Skeletal muscle tissue (tissue), 4 donors: Measurements from ENCODE around the gene CYFIP1. TPM values are rescaled to one million over a fixed set of nuclear protein-coding genes. Genes with fewer than 3 reads are reported as not detected.

Experiments used
- H3K27ac ChIP-seq: one replicate; pipeline ENCODE4 v1.7.0; 2013; ENCODE audit warnings: mild to moderate bottlenecking, low read depth, low read length, inconsistent platforms
- H3K27me3 ChIP-seq, 3 donors: one replicate each; pipeline ENCODE4 v1.7.0; 2013; ENCODE audit warnings: low read length in 3 of 3; ENCODE audit not compliant: control insufficient read depth in 3 of 3, insufficient read depth in 3 of 3
- H3K36me3 ChIP-seq, 3 donors: one replicate each; pipeline ENCODE4 v1.7.0; 2013; ENCODE audit warnings: low read length in 3 of 3; ENCODE audit not compliant: control insufficient read depth in 3 of 3, insufficient read depth in 3 of 3
- H3K4me1 ChIP-seq, 3 donors: one replicate each; pipeline ENCODE4 v1.7.0; 2013; ENCODE audit warnings: low read length in 3 of 3, mild to moderate bottlenecking in 3 of 3; ENCODE audit not compliant: control insufficient read depth in 3 of 3, insufficient read depth in 3 of 3
- H3K4me3 ChIP-seq, 3 donors: one replicate each; pipeline ENCODE4 v1.7.0; 2013; ENCODE audit warnings: low read length in 3 of 3
- H3K9ac ChIP-seq, 3 donors: one replicate each; pipeline ENCODE4 v1.7.0; 2013; ENCODE audit warnings: low read length in 3 of 3, mild to moderate bottlenecking in 3 of 3, moderate library complexity in 2 of 3, low read depth in 1 of 3
- H3K9me3 ChIP-seq, 3 donors: one replicate each; pipeline ENCODE4 v1.7.0; 2013; ENCODE audit warnings: low read length in 3 of 3; ENCODE audit not compliant: control insufficient read depth in 3 of 3
- total RNA-seq: library from RNA; depleted of rRNA; stranded (reverse); fragments of >200 nt; gene quantifications from one replicate; pipeline ENCODE4 v1.2.3, GENCODE V29; 2014
- donor health status: Osteomylitis.

CYFIP1 gene
- total RNA-seq, 1 donor from 2014 or later, result 49.1 TPM

GRCh38 chr15:22942306-22942855 lies 37.8 kb downstream of the CYFIP1 start:
- H3K9me3 ChIP-seq, result no peaks in the 10 kb centered on the region
- no peak overlapping the region for H3K27ac ChIP-seq
- peaks cover 24 to 38% (median 31%) of the 10 kb centered on the region in 3 donors for H3K36me3 ChIP-seq
- H3K4me3 ChIP-seq, result no peak overlapping the region
- H3K4me1 ChIP-seq, result peaks cover 0 to 4% (median under 1%) of the 10 kb centered on the region in 3 donors
- H3K27me3 ChIP-seq, result no peaks in the 10 kb centered on the region
- H3K9ac ChIP-seq, result no peak overlapping the region

- Histone ChIP-seq H3K4me3 (no peak overlapping the region), H3K9ac (no peak overlapping the region), H3K36me3 (peaks cover 35 to 46% (median 38%) of the 10 kb centered on the region in 3 donors), H3K27ac (no peak overlapping the region), H3K4me1 (peaks cover 0 to 4% (median 0%) of the 10 kb centered on the region in 3 donors), H3K9me3 (no peaks in the 10 kb centered on the region), H3K27me3 (no peaks in the 10 kb centered on the region)
These were observed 39.0 kb downstream of the CYFIP1 start for GRCh38 chr15:22941179-22941578.

GRCh38 chr15:22939652-22940061 lies 40.5 kb downstream of the CYFIP1 start:
- Histone ChIP-seq H3K27me3 (no peaks in the 10 kb centered on the region), H3K27ac (no peak overlapping the region), H3K4me3 (no peak overlapping the region), H3K36me3 (peaks cover 39 to 48% (median 43%) of the 10 kb centered on the region in 3 donors), H3K9me3 (no peaks in the 10 kb centered on the region), H3K4me1 (peaks cover 0 to 3% (median 0%) of the 10 kb centered on the region in 3 donors), H3K9ac (no peak overlapping the region)

DNA sequence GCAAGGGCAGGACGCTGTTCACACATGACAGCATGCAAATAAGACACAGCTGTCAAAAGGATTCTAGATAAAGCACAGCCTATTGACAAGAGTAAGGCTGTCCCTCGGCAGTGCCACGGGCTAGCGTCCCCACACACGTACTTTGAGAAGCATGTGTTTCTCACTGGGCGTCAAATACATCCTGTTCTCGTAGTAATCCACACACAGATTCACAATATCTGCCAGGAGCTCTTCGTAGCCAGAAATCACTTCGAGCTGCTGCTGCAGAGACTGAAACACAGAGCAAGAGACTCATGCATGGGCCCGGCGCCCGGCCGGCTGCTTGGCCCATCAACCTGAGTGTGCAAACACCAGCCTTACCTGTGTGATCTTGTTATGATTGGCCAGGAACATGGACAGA lies 41.1 kb downstream of the CYFIP1 start:
- peaks cover 39 to 48% (median 43%) of the 10 kb centered on the region in 3 donors for H3K36me3 ChIP-seq
- H3K27ac ChIP-seq, result no peak overlapping the region

GRCh38 chr15:22936577-22937472 lies 43.3 kb downstream of the CYFIP1 start:
- Histone ChIP-seq H3K27me3 (no peaks in the 10 kb centered on the region), H3K4me3 (no peak overlapping the region), H3K9me3 (no peaks in the 10 kb centered on the region), H3K9ac (no peak overlapping the region), H3K36me3 (peaks cover 31 to 47% (median 36%) of the 10 kb centered on the region in 3 donors), H3K4me1 (no peaks in the 10 kb centered on the region), H3K27ac (no peak overlapping the region)

More for the DNA sequence above, 41.1 kb downstream of the CYFIP1 start:
- Histone ChIP-seq H3K27me3 (no peaks in the 10 kb centered on the region), H3K9me3 (no peaks in the 10 kb centered on the region), H3K4me3 (no peak overlapping the region), H3K4me1 (no peaks in the 10 kb centered on the region), H3K9ac (no peak overlapping the region)

DNA sequence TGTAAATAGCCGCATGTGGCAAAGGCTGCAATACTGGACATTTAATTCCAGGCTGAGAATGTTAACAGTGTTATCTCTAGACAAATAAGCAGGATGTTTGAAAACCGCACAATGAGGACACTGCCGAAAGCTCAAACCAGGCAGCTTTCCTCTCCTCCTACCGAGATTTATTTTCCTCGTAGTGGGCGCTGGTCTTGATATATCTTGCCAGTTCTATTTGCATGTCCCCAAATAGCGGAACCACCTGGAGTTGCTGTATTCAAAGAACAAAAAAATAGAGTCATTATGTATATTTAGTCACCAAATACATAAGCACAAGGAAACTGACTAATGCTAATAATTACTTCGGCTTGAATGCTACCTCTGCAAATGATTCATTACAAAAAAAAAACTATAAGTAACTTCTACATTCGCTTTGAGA lies 46.5 kb downstream of the CYFIP1 start:
- no peaks in the 10 kb centered on the region for H3K9me3 ChIP-seq
- no peak overlapping the region for H3K9ac ChIP-seq
- H3K36me3 ChIP-seq, result peaks cover 30 to 39% (median 30%) of the 10 kb centered on the region in 3 donors
- H3K4me3 ChIP-seq, result no peak overlapping the region
- H3K4me1 ChIP-seq, result peaks cover 3% of the 10 kb centered on the region in 3 donors
- H3K27ac ChIP-seq, result no peak overlapping the region
- no peaks in the 10 kb centered on the region for H3K27me3 ChIP-seq

- no peak overlapping the region for H3K27ac ChIP-seq
- peaks cover 20 to 31% (median 20%) of the 10 kb centered on the region in 3 donors for H3K36me3 ChIP-seq
These were observed 48.2 kb downstream of the CYFIP1 start for GRCh38 chr15:22931784-22932536.

DNA sequence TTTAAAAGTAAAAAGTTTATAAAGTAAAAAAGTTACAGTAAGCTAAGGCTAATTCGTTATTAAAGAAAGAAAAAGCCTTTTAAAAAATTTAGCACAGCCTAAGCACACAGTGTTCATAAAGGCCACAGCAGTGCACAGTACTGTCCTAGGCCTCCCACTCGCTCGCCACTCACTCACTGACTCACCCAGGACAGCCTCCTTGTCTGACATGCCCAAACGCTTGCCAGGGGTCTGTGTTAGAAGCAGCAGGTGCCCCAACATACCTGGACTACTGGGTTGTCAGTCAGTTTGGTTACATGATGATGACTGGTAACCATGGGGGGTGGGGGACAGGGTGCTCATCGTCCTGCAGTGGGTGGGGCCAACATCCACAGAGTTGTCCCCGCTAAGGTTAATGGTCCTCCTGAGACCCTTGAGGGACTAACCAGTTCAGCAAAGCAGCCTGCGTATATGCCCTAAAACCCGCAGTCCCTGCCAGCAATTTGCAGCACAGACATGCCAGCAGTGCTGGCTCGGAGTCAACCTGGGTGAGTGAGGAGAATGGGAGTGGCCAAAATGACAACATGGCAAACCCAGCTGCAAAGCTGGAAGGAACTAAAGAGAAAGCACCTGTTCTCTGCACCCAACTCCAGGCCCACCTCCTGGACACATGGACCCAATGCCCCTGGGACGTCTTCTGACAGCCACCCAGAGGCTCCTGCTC lies 49.2 kb downstream of the CYFIP1 start:
- no peaks in the 10 kb centered on the region for H3K27me3 ChIP-seq
- no peak overlapping the region for H3K4me3 ChIP-seq
- H3K36me3 ChIP-seq, result peaks cover 13 to 22% (median 16%) of the 10 kb centered on the region in 3 donors
- peak overlapping the region in 1 of 3 donors; percentile 25 for H3K9ac ChIP-seq
- H3K9me3 ChIP-seq, result no peaks in the 10 kb centered on the region
- no peak overlapping the region for H3K27ac ChIP-seq
- peaks cover 3% of the 10 kb centered on the region in 3 donors for H3K4me1 ChIP-seq

More at GRCh38 chr15:22931784-22932536, 48.2 kb downstream of the CYFIP1 start:
- Histone ChIP-seq H3K9ac (no peak overlapping the region), H3K27me3 (no peaks in the 10 kb centered on the region), H3K4me3 (no peak overlapping the region), H3K9me3 (no peaks in the 10 kb centered on the region), H3K4me1 (peaks cover 3% of the 10 kb centered on the region in 3 donors)

DNA sequence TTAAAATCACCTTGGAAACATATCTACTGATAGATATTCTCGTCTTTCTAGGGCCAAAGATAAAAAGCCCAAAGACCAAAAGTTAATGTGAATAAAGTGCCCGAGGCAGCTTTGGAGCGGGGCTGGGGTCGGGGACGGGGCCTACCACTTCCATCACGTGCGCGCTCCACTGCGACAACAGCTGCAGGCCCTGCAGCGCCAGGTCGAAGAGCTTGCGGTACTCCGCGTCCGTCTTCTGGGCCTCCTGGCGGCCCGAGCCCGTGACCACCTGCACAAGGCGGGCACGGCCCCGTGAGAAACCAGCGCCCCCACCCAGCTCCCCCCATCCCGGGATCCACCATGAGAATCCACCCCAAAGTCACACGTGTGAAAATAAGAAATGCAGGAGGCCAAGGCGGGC lies 52.4 kb downstream of the CYFIP1 start:
- Histone ChIP-seq H3K4me1 (peaks cover 3% of the 10 kb centered on the region in 3 donors), H3K27me3 (no peaks in the 10 kb centered on the region), H3K36me3 (peaks cover 18 to 24% (median 20%) of the 10 kb centered on the region in 3 donors), H3K9ac (no peak overlapping the region), H3K27ac (no peak overlapping the region), H3K4me3 (no peak overlapping the region), H3K9me3 (no peaks in the 10 kb centered on the region)
